GM21737 (cell line): ENCODE measurements around the gene PODN.

Experiments
- ATAC-seq: cut with Tn5 transposase; IDR thresholded peaks from one replicate; pipeline ENCODE4 v1.9.1; 2021; ENCODE audit warnings: mild to moderate bottlenecking, moderate library complexity; ENCODE audit not compliant: unreplicated experiment

The PODN gene

GRCh38 chr1:53130598-53130877, 68.5 kb downstream of the PODN start:
- ATAC-seq: no peak

DNA sequence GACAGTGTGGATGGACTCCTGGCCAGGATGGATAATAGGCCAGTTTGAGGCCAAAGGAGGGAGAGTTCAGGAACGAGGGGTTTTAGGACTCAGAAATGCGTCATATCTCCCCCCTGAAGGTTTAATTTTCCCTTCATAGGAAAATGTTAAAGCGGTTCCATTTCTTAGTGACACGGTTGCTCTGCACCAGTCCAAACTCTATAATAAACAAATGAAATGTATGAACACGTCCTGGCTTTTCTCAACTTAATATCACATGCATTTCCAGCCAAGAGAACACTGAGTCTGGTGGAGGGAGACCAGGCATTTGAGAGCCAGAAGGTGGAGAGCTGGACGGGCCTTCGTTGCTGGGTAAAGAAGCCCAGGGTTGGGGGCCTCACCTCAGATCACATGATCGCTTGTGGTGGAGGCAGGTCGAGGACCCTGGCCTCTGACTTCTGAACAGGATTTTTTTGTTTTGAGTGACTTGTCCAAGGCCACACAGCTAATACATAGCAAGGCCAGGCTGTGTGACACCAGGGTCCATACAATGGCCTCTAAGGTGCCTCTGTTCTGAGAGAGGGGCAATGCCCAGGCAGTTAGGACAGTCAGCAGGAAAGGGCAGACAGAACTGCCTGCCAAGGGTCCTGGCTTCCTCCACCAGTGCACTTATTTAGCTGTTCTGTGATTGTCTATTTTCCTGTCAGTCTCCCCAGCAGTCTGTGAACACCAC, 69.0 kb downstream of the PODN start:
- no peak for ATAC-seq

- ATAC-seq: no peak
These were observed 69.6 kb downstream of the PODN start for GRCh38 chr1:53131590-53131938.

- ATAC-seq: no peak
These were observed 70.2 kb downstream of the PODN start for GRCh38 chr1:53132176-53132575.

DNA sequence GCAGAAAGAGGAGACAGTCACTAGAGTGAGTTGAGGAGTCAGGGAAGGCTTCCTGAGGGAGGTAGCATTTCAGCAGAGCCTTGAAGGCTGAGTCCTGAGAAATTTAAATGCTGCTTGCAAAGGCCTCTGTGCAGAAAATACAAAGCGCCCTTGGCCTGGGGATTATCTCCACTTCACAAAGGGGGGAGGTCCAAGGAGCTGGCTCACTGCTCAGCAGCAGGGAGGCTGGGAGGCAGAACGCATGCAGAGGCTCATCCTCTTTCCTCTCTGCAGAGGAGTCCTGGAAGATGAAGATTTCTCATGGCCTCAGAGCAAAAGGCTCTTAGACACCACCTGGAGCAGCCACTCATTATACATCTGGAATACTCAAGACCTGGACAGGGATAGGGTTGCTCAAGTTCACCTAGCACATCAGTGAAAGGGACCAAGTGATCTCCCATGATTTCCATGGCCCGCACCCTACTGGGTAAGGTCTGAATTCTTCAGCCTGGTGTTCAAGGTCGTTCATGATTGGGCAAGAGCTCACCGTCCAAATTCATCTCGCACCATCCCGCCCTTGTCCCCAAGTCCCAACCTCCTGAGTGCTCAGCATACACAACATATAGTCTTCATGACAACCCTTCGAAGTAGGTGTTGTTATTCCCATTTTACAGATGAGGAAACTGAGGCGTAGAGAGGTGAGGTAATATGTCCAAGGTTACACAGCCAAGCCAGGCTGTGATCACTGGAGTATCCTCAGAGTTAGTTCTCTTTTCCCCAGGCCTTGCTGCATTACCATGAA, 71.4 kb downstream of the PODN start:
- no peak for ATAC-seq

- no peak for ATAC-seq
These were observed 72.1 kb downstream of the PODN start for GRCh38 chr1:53134042-53134485.
